ENCODE measurements around the gene SYNGR1. TPM values are rescaled to one million over a fixed set of nuclear protein-coding genes. Genes with fewer than 3 reads are reported as not detected.
A peak's percentile ranks its signal among the peaks of the same experiment; 100 is the strongest.

Gene SYNGR1
- total and polyA plus RNA-seq, 2 of the 8 experiments (the other 6 are each of a cell fraction or from before 2014, with no cell fraction given): 32.5 to 84.7 TPM

- TF ChIP-seq KDM4A (IDR thresholded peaks at IDR 0.05; ENCODE audit: low read depth, low read length, severe bottlenecking) (peak; percentile 13), SUZ12 (IDR thresholded peaks at IDR 0.05; ENCODE audit: low read length) (no peak), TCF12 (IDR thresholded peaks at IDR 0.05; ENCODE audit: low read depth, low read length) (no peak), POU5F1 (IDR thresholded peaks at IDR 0.05; ENCODE audit: low read depth, low read length) (no peak), RAD21 (IDR thresholded peaks at IDR 0.05 in 1 of 2, conservative IDR thresholded peaks at IDR 0.05 in 1 of 2; ENCODE audit: low read depth in 2 of 2, low read length in 2 of 2) (peak; percentile 43 to 58), ASH2L (IDR thresholded peaks at IDR 0.05; ENCODE audit: low read length) (no peak), ATF3 (IDR thresholded peaks at IDR 0.05; ENCODE audit: insufficient read depth, low read depth, low read length) (no peak)
Measured at GRCh38 chr22:39309364-39309861, 40.4 kb upstream of the SYNGR1 start (continued).
